ENCODE results near the gene EXOC6B. TPM values are rescaled to one million over a fixed set of nuclear protein-coding genes. Genes with fewer than 3 reads are reported as not detected.
A peak's percentile ranks its signal among the peaks of the same experiment; 100 is the strongest.

EXOC6B gene
- total RNA-seq, 2 experiments from 2014 or later: 6.2 to 8.3 TPM

- no peak for TF ChIP-seq CTCF (IDR thresholded peaks at IDR 0.05)
- H3K9me3 Mint-ChIP-seq: no peaks in the 10 kb centered on the region
- ATAC-seq: no peak
- H3K27me3 Mint-ChIP-seq: peaks cover 61% of the 10 kb centered on the region
- POLR2A ChIA-PET: no interaction called here
- peaks cover 40% of the 10 kb centered on the region for H3K4me1 Mint-ChIP-seq (ENCODE audit: low read depth)
- peak overlapping the region; percentile 33 for H3K4me3 Mint-ChIP-seq
- DNase-seq: no peak
- CTCF ChIA-PET: no interaction called here
- no peaks in the 10 kb centered on the region for H3K36me3 Mint-ChIP-seq (ENCODE audit: low read depth)
- intact Hi-C loops (cut with micrococcal nuclease): no loop called here
- no peak overlapping the region for H3K27ac Mint-ChIP-seq
Measured at GRCh38 chr2:72145658-72146329, 680.0 kb downstream of the EXOC6B start.

DNA sequence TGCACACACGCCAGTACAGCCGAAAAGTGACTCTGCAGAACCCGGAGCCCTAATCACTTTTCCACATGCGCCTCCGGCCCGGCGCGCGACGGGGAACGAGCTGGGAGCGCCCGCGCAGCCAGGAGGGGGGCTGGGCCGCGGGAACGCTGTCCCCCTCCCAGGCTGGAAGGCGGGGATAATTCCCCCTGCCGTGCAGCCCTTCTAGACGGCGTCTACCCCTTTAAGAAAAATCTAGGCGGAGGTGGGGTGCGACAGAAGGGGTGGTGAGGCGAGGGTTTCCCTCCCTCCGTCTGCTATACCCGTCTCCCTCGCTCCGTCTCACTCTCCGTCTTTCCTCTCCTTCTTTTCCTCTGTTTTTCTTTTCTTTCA lies 680.6 kb downstream of the EXOC6B start:
- Mint-ChIP-seq H3K27me3 (peaks cover 58% of the 10 kb centered on the region), H3K36me3 (ENCODE audit: low read depth) (no peaks in the 10 kb centered on the region)

DNA sequence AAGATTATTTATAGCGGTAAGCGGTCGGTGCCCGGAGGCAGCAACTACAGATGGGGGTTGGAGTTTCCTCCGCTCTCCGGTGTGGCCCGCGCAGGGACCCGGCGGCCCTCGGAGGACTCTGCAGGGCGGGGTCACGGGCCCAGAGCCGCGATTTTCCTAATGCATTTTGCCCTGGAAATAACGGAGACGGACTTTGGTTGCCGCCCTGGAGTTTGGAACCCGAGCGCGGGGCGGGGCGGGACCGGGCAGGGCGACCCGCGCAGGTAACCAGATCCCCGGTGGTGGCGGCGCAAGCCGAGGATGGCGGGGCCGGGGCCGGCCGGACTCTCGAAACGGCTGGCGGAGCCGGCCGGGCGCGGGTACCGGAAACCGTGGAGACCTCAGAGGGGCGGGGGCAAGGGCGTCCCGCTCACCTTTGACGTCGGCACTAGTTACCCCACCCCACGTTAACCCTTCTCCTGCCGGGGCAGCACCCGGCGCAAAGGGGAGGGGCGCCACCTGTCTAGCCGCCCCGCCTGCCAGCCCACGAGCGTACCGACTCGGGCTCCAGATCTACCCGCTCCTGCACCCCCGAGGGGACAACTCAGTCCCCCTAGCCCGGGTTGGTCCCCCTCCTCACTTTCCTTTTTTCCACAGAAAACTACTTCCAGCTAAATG lies 681.1 kb downstream of the EXOC6B start:
- H3K27ac Mint-ChIP-seq: no peak overlapping the region
- POLR2A ChIA-PET: no interaction called here
- peaks cover 53% of the 10 kb centered on the region for H3K27me3 Mint-ChIP-seq
- CTCF ChIA-PET: no interaction called here
- intact Hi-C loops (cut with micrococcal nuclease): no loop called here
- peak overlapping the region; percentile 50 for H3K4me3 Mint-ChIP-seq
- TF ChIP-seq CTCF (IDR thresholded peaks at IDR 0.05): no peak
- no peak for DNase-seq
- H3K36me3 Mint-ChIP-seq (ENCODE audit: low read depth): no peaks in the 10 kb centered on the region
- H3K4me1 Mint-ChIP-seq (ENCODE audit: low read depth): peaks cover 35% of the 10 kb centered on the region
- ATAC-seq: no peak
- no peaks in the 10 kb centered on the region for H3K9me3 Mint-ChIP-seq

More for the DNA sequence above, 680.6 kb downstream of the EXOC6B start:
- no peak overlapping the region for H3K27ac Mint-ChIP-seq
- POLR2A ChIA-PET: no interaction called here
- no peak for TF ChIP-seq CTCF (IDR thresholded peaks at IDR 0.05)
- no peak for DNase-seq
- H3K4me3 Mint-ChIP-seq: peak overlapping the region; percentile 50
- H3K9me3 Mint-ChIP-seq: no peaks in the 10 kb centered on the region
- intact Hi-C loops (cut with micrococcal nuclease): no loop called here
- H3K4me1 Mint-ChIP-seq (ENCODE audit: low read depth): peaks cover 40% of the 10 kb centered on the region
- CTCF ChIA-PET: no interaction called here
- ATAC-seq: no peak

GRCh38 chr2:72144274-72144631 lies 681.6 kb downstream of the EXOC6B start:
- CTCF ChIA-PET: no interaction called here
- DNase-seq: no peak
- Mint-ChIP-seq H3K27ac (no peak overlapping the region), H3K4me3 (no peak overlapping the region), H3K27me3 (peaks cover 48% of the 10 kb centered on the region), H3K36me3 (ENCODE audit: low read depth) (no peaks in the 10 kb centered on the region), H3K4me1 (ENCODE audit: low read depth) (peaks cover 30% of the 10 kb centered on the region), H3K9me3 (no peaks in the 10 kb centered on the region)
- no peak for ATAC-seq
- POLR2A ChIA-PET: no interaction called here
- intact Hi-C loops (cut with micrococcal nuclease): no loop called here
- no peak for TF ChIP-seq CTCF (IDR thresholded peaks at IDR 0.05)

- Mint-ChIP-seq H3K9me3 (no peaks in the 10 kb centered on the region), H3K4me3 (no peak overlapping the region), H3K36me3 (ENCODE audit: low read depth) (no peaks in the 10 kb centered on the region), H3K4me1 (ENCODE audit: low read depth) (peaks cover 26% of the 10 kb centered on the region), H3K27me3 (peaks cover 44% of the 10 kb centered on the region), H3K27ac (no peak overlapping the region)
- no peak for ATAC-seq
- ChIA-PET CTCF (no interaction called here), POLR2A (no interaction called here)
- no peak for TF ChIP-seq CTCF (IDR thresholded peaks at IDR 0.05)
- no peak for DNase-seq
- intact Hi-C loops (cut with micrococcal nuclease): no loop called here
Measured at GRCh38 chr2:72143441-72144273, 682.2 kb downstream of the EXOC6B start.

Measured in activated CD8-positive, alpha-beta T cell treated with anti-CD3 and anti-CD28 coated beads for 36 hours (primary cell).